HG03066 (cell line): ENCODE results near the gene ADORA2A.
A peak's percentile ranks its signal among the peaks of the same experiment; 100 is the strongest.

Experiments used
- ATAC-seq: cut with Tn5 transposase; IDR thresholded peaks from one replicate; pipeline ENCODE4 v1.9.1; 2021; ENCODE audit warnings: low read depth; ENCODE audit not compliant: unreplicated experiment

The ADORA2A gene

DNA sequence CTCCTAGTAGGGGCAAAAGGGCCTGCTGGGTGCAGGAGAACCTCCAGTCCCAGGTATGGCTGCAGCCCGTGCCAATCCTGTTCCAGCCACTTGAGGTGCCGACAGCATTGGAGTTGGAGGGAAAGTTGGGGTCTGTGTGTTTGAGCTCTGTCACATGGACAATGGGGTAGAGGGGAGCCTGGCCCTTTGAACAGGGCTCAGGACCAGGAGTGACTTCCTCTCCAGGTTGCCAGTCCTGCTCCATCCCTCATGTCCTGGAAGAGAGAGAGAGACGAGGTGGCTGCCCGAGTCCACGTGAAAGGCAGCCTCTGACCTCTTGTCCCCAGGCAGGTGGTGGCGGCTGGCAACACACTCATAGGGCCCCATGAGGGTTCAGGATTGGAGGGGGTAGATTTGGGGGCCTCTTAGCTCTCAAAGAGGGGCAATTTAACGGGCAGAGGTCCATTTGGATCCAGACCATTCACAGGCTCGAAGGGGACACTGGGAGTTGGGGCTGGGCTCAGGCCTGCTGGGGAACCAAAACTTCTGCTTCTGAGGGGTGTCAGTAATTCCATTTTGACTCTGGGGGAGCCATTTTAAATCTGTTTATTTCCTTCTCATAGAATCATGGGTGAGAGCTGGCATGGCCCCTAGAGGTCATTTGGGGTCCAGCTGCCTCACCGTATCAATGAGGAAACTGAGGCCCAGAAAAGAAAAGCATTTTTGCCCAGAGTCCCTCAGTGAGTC, 4.1 kb downstream of the ADORA2A start:
- no peak for ATAC-seq

DNA sequence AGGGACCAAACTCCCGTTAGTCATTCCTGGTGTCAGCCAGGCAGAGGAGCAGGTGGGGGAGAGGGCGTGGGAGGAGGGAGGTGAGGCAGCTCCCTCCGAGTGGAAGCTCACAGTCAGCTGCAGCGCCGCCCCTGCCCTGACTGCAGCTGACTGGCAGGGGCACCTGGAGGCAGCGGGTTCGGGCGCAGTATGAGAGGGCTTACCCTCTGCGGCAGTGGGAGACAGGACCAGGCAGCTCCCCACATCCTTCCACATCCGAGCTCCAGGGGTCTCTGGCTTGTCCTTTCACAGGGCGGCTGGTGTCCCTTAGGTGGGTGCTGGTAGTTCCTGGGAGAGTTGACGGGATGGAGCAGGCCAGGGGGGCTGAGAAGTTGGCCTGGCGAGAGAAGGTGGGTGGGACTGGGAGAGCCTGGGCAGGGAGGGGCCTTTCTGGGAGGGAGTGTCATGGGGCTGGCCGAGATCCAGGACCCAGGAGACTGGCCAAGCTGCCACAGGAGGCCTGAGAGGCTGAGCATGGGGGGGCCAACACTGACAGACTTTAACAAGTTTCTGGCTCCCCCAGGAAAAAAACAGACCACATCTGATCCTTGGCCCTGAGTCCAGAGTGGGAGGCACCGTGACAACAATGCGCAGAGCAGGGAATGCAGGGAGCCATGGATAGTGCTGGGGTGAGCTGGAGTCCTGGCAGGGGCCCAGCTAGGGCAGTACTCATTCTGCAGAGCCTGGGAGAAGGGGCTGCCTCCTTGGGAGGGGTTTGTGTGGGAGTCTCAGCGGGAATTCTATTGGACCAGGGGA, 4.9 kb downstream of the ADORA2A start:
- no peak for ATAC-seq

DNA sequence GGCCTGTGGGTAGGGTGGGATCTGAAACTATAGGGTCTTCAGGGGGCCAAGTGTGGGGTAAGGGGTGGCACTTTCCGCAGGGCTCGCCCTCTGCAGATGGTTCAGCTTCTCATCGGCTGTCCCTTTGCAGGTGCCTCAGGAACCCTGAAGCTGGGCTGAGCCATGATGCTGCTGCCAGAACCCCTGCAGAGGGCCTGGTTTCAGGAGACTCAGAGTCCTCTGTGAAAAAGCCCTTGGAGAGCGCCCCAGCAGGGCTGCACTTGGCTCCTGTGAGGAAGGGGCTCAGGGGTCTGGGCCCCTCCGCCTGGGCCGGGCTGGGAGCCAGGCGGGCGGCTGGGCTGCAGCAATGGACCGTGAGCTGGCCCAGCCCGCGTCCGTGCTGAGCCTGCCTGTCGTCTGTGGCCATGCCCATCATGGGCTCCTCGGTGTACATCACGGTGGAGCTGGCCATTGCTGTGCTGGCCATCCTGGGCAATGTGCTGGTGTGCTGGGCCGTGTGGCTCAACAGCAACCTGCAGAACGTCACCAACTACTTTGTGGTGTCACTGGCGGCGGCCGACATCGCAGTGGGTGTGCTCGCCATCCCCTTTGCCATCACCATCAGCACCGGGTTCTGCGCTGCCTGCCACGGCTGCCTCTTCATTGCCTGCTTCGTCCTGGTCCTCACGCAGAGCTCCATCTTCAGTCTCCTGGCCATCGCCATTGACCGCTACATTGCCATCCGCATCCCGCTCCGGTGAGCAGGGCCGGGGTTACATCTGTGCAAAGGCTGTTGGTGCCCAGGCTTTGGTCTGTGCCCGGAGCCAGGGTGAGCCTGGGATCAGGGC, 5.8 kb downstream of the ADORA2A start:
- no peak for ATAC-seq

- peak; percentile 70 for ATAC-seq
These were observed 6.5 kb downstream of the ADORA2A start for GRCh38 chr22:24433828-24434470.

DNA sequence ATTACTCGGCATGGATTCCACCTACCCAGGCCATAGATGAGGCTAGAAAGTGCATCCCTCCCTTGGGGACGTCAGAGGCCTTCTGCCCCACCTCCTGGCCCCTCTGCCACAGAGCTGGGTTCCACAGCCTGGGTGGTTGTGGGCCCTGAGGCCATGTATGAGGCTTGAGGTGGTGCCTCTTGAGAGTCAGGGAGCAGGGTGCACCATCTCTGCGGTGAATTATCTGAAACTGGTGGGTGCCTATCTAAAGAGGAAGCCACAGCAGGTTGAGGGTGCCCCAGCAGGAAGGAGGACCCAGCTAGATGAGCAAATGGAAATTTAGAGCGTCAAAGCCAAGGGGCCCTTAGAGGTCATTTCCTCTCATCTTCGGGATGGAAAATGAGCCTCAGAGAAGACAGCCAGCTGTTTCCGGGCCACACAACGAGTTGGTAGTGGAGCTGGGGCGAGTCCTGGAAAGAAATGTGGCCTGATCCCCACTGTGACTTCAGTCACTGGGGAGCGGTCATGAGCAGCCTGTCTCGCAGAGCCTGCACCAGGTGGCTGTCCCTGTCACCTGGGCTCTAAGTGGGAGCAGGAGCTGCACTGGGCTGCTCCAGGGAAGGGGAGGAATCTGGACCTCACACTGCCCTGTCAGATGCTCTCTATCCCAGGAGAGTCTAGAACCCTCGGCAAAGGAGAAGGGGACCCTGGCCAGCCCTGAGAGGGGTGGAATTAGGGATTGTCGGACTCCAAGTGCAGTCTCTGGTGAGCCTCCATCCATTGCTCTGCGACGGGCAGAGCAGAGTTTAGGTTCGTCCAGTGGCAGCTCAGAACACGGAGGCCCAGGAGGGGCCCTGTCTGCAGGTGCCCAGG, 7.3 kb downstream of the ADORA2A start:
- ATAC-seq = peak; percentile 53

DNA sequence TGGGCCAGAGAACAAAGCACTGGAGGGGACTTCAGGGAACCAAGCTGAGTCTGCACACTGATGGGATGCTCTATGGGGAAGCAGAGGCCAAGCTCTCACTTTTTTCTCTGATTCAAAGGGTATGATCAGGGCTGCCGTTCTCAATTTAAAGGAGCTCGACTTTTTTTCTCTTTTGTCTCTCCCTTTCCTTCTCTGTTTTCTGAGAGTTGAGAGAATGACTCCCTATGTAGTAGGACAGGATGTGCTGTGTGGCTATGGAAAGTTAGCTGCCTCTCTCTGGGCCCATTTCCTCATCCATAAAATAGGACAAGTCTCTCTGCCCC, 7.9 kb downstream of the ADORA2A start:
- ATAC-seq = no peak

- no peak for ATAC-seq
These were observed 8.5 kb downstream of the ADORA2A start for GRCh38 chr22:24435861-24436371.

DNA sequence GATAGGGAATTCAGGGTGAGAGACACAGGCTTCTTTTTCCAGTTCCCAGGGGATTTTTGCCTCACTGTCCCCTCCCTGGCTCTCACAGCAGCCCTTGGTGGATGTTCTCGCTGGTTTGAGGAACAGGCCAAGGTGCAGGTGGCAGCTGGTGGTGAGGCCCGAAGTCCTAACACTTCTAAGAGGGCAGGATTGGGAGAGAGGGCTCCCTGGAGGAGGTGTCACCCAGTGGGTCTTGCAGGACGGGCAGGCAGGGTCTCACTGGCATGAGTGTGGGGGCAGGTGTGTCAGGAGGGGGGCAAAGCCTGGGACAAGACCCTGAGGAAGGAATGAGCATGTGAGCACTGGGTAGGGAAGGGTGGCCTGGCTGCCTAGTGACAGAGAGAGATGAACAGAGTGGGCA, 9.2 kb downstream of the ADORA2A start:
- no peak for ATAC-seq

DNA sequence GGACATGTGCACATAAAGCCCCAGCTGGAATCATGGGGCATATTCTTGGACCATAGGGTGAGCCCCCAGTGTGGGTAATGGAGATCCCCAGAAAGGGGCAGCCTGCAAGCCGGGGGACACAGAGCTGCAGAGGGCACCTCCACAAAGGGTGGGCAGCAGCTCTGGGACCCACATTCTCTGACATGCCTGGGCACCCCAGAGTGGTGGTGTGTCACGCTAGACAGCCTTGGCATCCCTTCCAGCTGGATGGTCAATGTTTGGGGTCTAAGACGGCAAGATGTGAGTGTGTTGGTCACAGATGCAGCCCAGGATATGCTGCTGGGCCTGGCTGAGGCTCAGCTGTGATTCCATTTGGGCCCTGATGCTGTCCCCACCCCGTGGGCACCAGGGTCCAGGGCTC, 9.7 kb downstream of the ADORA2A start:
- no peak for ATAC-seq

GRCh38 chr22:24437741-24438328, 10.4 kb downstream of the ADORA2A start:
- no peak for ATAC-seq

GRCh38 chr22:24440270-24440717, 12.9 kb downstream of the ADORA2A start:
- no peak for ATAC-seq

DNA sequence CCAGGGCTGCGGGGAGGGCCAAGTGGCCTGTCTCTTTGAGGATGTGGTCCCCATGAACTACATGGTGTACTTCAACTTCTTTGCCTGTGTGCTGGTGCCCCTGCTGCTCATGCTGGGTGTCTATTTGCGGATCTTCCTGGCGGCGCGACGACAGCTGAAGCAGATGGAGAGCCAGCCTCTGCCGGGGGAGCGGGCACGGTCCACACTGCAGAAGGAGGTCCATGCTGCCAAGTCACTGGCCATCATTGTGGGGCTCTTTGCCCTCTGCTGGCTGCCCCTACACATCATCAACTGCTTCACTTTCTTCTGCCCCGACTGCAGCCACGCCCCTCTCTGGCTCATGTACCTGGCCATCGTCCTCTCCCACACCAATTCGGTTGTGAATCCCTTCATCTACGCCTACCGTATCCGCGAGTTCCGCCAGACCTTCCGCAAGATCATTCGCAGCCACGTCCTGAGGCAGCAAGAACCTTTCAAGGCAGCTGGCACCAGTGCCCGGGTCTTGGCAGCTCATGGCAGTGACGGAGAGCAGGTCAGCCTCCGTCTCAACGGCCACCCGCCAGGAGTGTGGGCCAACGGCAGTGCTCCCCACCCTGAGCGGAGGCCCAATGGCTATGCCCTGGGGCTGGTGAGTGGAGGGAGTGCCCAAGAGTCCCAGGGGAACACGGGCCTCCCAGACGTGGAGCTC, 13.5 kb downstream of the ADORA2A start:
- ATAC-seq = no peak

GRCh38 chr22:24441406-24442351, 14.3 kb downstream of the ADORA2A start:
- no peak for ATAC-seq

- no peak for ATAC-seq
These were observed 14.9 kb downstream of the ADORA2A start for GRCh38 chr22:24442352-24442744.

DNA sequence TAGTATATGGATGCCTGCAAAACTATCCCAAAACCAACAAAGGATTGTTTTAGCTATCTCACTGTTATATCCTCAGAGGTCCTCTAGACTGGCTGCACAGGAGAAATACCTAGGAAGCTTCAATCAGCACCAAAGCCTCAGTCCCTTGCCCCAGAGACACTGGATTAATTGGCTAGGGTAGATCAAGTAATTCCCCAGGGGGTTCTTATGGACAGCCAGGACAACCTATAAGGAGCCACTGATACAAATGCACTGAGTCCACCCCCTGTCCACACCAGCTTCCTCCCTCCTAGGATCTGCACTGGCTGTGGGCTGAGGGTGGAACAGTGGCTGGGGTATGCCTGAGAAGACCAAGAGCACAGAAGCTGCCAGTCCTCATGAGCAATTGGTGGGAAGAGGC, 16.3 kb downstream of the ADORA2A start:
- ATAC-seq = no peak

- ATAC-seq = no peak
These were observed 16.9 kb downstream of the ADORA2A start for GRCh38 chr22:24444251-24444650.

DNA sequence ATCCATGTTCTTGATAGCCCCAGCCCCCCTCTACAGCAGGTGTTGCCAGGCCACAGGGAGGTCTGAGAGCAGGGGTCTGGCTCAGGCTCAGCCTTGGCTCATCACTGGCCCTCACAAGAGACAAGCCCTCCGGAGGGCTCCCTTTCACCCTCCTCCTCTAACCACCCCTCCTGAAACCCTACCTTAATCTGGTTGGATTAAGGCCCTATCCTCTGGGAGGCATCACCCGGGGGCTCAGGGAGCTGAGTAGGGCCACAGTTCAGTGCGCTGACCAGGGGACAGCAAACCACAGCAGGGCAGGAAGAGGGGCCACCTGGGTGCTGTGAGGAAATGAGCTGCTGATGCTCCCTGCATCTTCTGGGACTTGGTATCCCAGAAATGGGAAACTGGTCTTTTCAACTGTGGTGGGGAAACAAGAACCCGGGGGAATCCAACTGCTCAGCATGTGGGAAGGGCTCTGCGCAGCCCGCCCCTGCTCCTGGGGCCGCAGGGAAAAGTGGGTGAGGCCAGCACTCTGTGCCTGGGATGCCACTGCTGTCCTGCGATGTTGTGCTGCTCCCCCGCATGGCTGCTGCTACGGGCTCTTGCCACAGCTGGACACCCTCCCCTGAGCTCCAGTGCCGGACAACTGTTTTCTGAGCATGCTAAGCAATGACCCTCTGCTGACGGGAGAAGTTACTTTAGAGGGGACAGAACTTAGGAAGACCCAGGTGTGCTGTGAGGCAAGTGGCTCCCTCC, 17.5 kb downstream of the ADORA2A start:
- ATAC-seq = no peak
